Fibroblast of mammary gland (primary cell): ENCODE results near the gene ZNF506.

ENCODE experiments used
- DNase-seq: peaks from one replicate; pipeline ENCODE4 v3.0.0-alpha.2; 2010; ENCODE audit warnings: low read depth
- H3K4me3 ChIP-seq: 2 replicates; pipeline ENCODE4 v1.5.1; 2011; ENCODE audit warnings: low read depth, mild to moderate bottlenecking, low read length, moderate library complexity; ENCODE audit not compliant: control insufficient read depth
- TF ChIP-seq, protein P1 (sequence below): conservative IDR thresholded peaks from 2 replicates; pipeline ENCODE4 v1.5.1; 2011; ENCODE audit warnings: low read depth, low read length, inconsistent platforms; ENCODE audit not compliant: control insufficient read depth, insufficient read depth

Gene ZNF506

DNA sequence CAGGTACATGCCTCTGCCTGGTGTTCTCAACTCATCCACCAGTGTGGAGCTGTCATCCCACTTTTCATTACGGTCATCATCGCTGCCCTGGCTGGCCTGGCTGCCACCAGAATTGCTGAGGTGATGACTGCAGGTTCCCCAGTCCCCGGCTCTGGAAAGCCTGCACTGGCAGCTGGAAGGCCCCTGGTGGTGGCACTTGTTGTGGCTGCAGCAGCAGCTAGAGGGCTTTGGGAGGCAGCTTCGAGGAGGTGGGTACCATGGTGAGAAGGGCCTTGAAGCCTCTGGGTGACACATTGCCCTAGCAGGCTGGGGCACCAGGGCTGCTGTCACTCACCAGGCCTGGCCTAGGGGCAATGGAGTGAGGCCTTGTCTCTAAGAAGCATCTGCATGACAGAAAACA lies 63.4 kb downstream of the ZNF506 start:
- TF ChIP-seq, protein P1, sequence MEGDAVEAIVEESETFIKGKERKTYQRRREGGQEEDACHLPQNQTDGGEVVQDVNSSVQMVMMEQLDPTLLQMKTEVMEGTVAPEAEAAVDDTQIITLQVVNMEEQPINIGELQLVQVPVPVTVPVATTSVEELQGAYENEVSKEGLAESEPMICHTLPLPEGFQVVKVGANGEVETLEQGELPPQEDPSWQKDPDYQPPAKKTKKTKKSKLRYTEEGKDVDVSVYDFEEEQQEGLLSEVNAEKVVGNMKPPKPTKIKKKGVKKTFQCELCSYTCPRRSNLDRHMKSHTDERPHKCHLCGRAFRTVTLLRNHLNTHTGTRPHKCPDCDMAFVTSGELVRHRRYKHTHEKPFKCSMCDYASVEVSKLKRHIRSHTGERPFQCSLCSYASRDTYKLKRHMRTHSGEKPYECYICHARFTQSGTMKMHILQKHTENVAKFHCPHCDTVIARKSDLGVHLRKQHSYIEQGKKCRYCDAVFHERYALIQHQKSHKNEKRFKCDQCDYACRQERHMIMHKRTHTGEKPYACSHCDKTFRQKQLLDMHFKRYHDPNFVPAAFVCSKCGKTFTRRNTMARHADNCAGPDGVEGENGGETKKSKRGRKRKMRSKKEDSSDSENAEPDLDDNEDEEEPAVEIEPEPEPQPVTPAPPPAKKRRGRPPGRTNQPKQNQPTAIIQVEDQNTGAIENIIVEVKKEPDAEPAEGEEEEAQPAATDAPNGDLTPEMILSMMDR = no peak
- no peak overlapping the region for H3K4me3 ChIP-seq

DNA sequence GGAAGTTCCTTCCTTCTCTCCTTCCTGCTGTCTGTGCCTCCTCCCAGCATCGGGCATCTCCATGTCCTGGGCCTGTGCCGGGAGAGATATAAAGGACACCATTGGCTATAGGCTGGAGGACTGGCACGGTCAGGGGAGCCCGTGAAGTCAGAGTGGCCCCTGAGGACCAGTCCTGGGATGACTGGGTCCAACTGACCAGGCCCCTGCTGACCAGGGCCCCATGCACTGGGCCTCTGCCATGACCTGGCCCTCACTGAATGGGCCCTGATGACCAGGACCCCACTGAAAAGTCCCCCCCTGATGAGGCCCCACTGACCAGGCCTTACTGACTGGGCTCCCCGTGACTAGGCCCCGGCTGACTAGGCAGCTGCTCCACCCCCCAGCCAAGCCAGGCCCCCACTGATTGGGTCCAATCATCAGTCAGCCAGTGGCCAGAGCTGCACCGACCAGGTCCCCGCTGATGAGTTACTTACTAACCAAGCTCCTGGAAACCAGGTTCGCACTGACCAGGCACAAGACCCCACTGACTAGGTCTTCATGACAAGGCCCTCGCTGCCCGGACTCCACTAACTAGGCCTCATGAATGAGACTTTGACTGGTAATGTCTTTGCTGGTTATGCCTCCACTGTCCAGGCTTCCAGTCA lies 68.7 kb downstream of the ZNF506 start:
- H3K4me3 ChIP-seq = no peak overlapping the region
- TF ChIP-seq, protein P1 = no peak

More for the DNA sequence above, 63.4 kb downstream of the ZNF506 start:
- no peak for DNase-seq

DNA sequence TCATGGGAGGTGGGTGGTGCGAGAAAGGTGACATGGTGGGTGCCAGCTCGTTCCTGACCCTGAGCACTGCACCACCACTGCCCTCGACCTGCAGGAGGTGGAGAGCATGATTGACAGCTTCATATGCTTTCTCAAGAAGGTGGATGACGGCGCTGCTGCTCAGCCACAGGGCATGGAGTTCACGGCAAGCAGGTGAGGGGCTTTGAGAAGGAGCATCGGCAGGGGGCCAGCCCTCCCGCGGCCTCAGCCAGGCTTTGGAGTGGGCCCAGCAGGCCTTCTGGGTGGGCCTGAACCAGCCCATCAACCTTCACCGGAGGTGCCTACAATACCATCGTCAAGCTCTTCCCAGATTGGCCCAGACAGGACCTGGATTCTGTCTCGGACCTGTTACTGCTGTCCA lies 69.7 kb downstream of the ZNF506 start:
- TF ChIP-seq, protein P1 = no peak
- H3K4me3 ChIP-seq = no peak overlapping the region
- no peak for DNase-seq

More for the DNA sequence above, 68.7 kb downstream of the ZNF506 start:
- DNase-seq = no peak

DNA sequence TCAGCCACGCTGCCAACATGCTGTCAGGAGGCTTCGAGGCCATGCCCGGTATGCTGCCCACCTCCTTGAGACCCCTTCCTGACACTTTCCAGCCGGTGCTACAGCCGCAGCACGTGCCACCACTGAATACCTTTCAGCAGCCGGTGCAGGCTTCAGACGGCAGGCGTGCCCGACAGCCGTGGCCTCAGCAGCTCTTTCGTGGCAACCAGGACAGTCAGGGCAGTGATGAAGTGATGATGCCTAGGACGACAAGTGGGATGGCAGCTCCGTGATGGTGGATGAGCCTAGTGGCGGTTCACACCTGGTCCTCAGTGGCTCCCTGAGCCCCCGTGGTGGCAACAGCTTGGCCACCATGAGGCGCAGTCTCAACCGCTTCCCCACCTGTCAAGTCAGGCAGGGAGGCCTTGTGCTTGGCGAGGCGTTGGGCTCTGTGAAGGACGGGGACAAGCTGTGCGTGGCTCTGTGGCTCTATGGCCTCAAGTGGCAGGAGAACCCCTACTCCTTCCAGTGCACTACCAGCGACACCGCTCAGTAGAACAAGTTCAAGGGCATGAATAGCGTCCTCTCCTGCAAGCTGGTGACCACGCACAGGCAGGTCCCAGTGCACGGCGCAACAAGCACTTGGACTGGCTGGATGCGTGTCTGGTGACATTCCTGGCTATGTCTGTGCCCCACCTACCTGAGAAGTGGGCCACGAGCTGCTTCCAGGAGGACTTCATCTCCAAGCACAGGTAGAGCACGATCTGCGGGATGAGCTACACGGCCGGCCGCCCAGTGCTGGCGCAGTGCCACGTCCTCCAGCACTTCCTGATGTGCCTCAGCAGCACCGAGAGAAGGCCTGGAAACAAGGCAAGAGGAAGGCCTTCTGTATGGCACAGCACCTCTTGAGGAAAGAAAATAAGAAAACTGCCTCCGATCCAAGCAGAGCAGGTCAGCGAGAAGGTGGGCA lies 70.4 kb downstream of the ZNF506 start:
- no peak for DNase-seq
- TF ChIP-seq, protein P1 = no peak
- H3K4me3 ChIP-seq = no peak overlapping the region

DNA sequence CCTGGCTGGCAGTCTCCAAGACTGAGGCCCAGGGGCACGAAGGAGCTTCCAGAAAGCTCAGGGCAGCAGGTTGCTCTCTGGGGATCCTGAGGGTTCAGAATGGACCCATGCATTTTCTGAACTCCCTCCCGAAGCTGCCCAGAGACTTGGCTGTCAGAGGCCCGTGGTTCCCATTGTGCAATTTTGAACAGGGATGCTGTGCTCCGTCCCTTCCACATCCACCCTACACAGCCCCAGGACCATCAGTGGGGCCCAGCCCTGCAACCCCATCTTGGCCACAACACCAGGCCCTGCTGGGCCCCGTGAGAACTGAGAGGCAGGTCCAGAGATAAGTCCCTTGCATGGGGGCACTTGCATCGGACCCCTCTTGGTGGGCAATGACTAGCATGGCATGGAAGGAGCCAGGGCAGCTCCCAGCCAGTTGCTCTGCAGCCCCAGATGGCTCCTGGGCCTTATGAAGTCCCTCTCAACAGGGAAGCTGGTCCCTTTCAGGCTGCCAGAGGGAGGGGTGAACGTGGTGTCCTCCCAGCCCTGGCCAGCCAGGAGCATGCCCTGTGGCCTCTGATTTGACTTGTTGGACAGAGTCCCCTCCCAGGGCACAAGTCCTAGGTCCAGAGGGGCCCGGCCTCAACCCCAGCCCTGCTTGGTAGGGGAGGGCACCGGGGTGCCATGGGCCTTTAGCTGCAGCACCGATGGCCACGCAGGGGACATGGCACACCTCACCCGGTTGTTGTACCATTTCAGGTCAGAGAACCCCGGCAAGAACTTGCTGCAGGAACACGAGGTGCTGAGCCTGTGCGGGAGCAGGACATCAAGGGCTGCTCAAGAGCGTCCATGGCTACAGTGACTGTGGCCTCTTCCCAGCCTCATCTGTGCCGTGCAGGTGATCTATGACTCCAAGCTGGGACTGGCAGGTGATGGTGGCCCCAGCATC lies 71.4 kb downstream of the ZNF506 start:
- H3K4me3 ChIP-seq = no peak overlapping the region
- TF ChIP-seq, protein P1 = no peak
- DNase-seq = no peak
